ENCODE data around the gene EP400. TPM values are rescaled to one million over a fixed set of nuclear protein-coding genes. Genes with fewer than 3 reads are reported as not detected.
"Not testable (repeated sequence)": the region's sequence is repeated elsewhere in the genome, so short reads cannot be mapped to it uniquely, and the experiment has no call there.

The EP400 gene
- polyA plus RNA-seq, 1 donor from 2014 or later: 11.1 TPM

DNA sequence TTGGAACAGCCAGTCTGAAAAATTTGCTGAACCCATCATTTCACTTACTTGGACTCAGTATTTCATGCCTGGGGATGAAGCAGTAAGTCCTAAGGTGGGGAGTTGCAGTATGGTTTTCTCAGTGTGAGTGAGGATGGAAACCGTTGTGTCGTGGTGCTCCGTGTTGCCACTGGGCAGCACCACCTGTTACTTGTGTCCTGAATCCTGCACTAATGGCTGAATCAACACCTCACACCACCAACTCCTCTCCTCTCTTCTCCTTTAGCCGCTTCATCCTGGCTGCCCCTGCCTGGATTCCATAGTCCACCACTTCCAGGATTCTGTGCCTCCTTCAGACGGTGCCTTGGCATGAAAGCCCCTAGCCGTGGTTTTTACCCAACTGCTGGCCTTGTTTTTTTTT, 3.0 kb upstream of the EP400 start:
- no peaks in the 10 kb centered on the region for H3K36me3 Mint-ChIP-seq
- H3K4me1 Mint-ChIP-seq: peaks cover 5 to 6% (median 5%) of the 10 kb centered on the region in 3 donors
- no peak overlapping the region for H3K4me3 Mint-ChIP-seq
- peak overlapping the region in 1 of 3 donors; percentile 10 for H3K27ac Mint-ChIP-seq
- no peaks in the 10 kb centered on the region for H3K27me3 Mint-ChIP-seq
- H3K9me3 Mint-ChIP-seq: no peaks in the 10 kb centered on the region

- H3K4me3 Mint-ChIP-seq: peak overlapping the region in 1 of 4 donors; percentile 1
- H3K27ac Mint-ChIP-seq: peak overlapping the region in 1 of 3 donors; percentile 47
- no peaks in the 10 kb centered on the region for H3K9me3 Mint-ChIP-seq
- peaks cover 5 to 7% (median 6%) of the 10 kb centered on the region in 3 donors for H3K4me1 Mint-ChIP-seq
- no peaks in the 10 kb centered on the region for H3K36me3 Mint-ChIP-seq
- no peaks in the 10 kb centered on the region for H3K27me3 Mint-ChIP-seq
These were observed 2.2 kb upstream of the EP400 start for GRCh38 chr12:131947482-131948027.

GRCh38 chr12:131948166-131948712, 1.5 kb upstream of the EP400 start:
- Mint-ChIP-seq H3K27ac (peak overlapping the region; percentile 49 to 85 (median 53)), H3K36me3 (no peaks in the 10 kb centered on the region), H3K4me3 (peak overlapping the region in 2 of 4 donors; percentile 2 to 79), H3K27me3 (no peaks in the 10 kb centered on the region), H3K9me3 (no peaks in the 10 kb centered on the region), H3K4me1 (peaks cover 11 to 14% (median 13%) of the 10 kb centered on the region in 3 donors)

DNA sequence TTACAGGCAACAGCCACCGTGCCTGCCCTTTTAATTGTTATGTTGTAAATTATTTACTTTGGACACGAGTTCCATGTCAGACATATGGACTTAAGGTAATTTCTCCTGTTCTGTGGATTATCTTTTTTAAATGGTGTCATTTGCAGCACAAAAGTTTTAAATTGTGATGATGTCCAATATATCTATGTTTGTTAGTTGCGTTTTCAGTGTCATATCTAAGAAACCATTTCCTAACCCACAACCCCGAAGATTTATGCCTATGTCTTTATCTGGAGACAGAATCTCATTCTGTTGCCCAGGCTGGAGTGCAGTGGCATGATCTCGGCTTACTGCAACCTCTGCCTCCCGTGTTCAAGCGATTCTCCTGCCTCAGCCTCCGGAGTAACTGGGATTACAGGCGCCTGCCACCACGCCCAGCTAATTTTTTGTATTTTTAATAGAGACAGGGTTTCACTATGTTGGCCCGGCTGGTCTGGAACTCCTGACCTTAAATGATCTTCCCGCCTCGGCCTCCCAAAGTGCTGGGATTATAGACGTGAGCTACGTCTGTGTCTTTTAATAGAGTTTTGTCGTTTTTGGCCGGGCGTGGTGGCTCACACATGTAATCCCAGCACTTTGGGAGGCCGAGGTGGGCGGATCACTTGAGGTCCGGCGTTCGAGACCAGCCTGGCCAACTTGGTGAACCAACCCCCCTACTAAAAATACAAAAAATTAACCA, 870 bp upstream of the EP400 start:
- H3K27ac Mint-ChIP-seq: peak overlapping the region; percentile 53 to 89 (median 85)
- peak overlapping the region; percentile 78 to 93 (median 81) for H3K4me3 Mint-ChIP-seq
- not testable (repeated sequence) for H3K9me3 Mint-ChIP-seq, H3K27me3 Mint-ChIP-seq, H3K36me3 Mint-ChIP-seq
- peaks cover 14 to 17% (median 15%) of the 10 kb centered on the region in 3 donors for H3K4me1 Mint-ChIP-seq

DNA sequence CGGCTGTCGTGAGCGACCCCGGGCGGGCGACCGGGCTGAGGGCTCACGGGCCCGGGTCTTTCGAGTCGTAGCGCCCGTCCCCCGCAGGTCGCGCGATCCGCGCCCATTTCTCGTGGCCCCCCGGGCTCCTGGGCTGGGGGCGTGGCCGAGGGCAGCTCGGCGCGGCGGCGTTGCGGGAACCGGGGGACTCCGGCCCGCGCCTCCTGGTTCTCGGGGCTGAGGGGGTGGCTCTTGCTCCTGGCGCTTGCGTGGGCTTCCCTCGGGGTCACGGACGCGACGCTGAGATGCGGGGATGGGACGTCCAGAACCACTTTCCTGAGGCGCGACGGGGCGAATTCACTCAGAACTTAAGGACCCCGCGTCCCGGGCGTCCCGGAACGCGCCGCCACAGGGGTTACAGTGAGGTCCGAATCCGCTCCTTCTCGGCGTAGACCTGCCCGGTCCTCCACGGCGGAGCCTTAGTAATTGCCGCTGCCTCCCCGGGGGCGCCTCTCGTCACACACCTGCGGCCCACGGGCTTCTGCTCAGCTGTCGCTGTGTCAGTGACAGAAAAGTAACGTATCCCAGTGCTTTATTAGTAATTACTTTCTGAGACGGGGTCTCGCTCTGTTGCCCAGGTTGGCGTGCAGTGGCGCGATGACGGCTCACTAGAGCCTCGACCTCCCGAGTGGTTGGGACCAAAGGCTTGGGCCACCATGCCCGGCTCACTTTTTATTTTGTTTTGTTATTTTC, 606 bp downstream of the EP400 start:
- peak overlapping the region; percentile 92 to 97 (median 96) for H3K4me3 Mint-ChIP-seq
- H3K27ac Mint-ChIP-seq: peak overlapping the region; percentile 87 to 95 (median 94)
- H3K4me1 Mint-ChIP-seq: peaks cover 14 to 17% (median 16%) of the 10 kb centered on the region in 3 donors
- H3K9me3 Mint-ChIP-seq: no peaks in the 10 kb centered on the region
- no peaks in the 10 kb centered on the region for H3K36me3 Mint-ChIP-seq
- H3K27me3 Mint-ChIP-seq: no peaks in the 10 kb centered on the region

- H3K27ac Mint-ChIP-seq, H3K4me3 Mint-ChIP-seq, H3K9me3 Mint-ChIP-seq, H3K36me3 Mint-ChIP-seq, H3K27me3 Mint-ChIP-seq: not testable (repeated sequence)
- H3K4me1 Mint-ChIP-seq: peaks cover 26 to 35% (median 31%) of the 10 kb centered on the region in 3 donors
These were observed 4.1 kb downstream of the EP400 start for GRCh38 chr12:131953810-131954209.

DNA sequence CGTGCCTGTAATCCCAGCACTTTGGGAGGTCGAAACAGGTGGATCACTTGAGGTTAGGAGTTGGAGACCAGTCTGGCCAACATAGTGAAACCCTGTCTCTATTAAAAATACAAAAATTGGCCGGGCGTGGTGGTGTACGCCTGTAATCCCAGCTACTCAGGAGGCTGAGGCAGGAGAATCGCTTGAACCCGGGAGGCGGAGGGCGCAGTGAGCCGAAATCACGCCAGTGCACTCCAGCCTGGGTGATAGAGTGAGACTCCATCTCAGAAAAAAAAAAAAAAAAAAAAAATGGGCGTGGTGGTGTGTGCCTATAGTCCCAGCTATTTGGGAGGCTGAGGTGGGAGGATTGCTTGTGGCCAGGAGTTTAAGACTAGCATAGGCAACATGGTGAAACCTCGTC, 4.7 kb downstream of the EP400 start:
- not testable (repeated sequence) for H3K36me3 Mint-ChIP-seq, H3K27me3 Mint-ChIP-seq, H3K9me3 Mint-ChIP-seq, H3K4me3 Mint-ChIP-seq, H3K27ac Mint-ChIP-seq
- peaks cover 26 to 35% (median 34%) of the 10 kb centered on the region in 3 donors for H3K4me1 Mint-ChIP-seq

DNA sequence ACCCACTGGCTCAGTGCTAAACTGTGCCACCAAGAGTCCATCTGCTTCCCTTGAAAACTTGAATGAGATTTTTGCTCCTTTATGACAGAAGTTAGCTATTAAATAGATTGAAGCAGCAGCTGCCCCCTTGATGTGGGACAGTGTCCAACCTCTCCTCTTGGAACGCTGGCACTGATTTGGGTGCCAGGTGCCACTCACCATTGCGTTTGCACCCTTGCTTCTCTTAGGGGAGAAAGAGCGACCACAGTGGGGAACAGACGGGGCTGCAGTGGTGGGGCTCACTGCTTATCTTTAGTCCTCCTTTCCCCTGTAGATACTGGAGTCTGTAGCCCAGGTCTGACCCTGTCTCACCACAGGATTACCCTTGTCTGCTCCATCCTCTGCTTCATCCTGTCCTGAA, 9.4 kb downstream of the EP400 start:
- no peaks in the 10 kb centered on the region for H3K36me3 Mint-ChIP-seq
- peak overlapping the region in 2 of 3 donors; percentile 53 to 70 for H3K27ac Mint-ChIP-seq
- no peak overlapping the region for H3K4me3 Mint-ChIP-seq
- peaks cover 26 to 38% (median 37%) of the 10 kb centered on the region in 3 donors for H3K4me1 Mint-ChIP-seq
- no peaks in the 10 kb centered on the region for H3K9me3 Mint-ChIP-seq
- no peaks in the 10 kb centered on the region for H3K27me3 Mint-ChIP-seq

- Mint-ChIP-seq H3K4me1 (peaks cover 31 to 43% (median 37%) of the 10 kb centered on the region in 3 donors), H3K27ac (peak overlapping the region in 2 of 3 donors; percentile 53 to 70), H3K9me3 (no peaks in the 10 kb centered on the region), H3K36me3 (no peaks in the 10 kb centered on the region), H3K4me3 (peak overlapping the region in 1 of 4 donors; percentile 12), H3K27me3 (no peaks in the 10 kb centered on the region)
These were observed 10.2 kb downstream of the EP400 start for GRCh38 chr12:131959641-131960589.

DNA sequence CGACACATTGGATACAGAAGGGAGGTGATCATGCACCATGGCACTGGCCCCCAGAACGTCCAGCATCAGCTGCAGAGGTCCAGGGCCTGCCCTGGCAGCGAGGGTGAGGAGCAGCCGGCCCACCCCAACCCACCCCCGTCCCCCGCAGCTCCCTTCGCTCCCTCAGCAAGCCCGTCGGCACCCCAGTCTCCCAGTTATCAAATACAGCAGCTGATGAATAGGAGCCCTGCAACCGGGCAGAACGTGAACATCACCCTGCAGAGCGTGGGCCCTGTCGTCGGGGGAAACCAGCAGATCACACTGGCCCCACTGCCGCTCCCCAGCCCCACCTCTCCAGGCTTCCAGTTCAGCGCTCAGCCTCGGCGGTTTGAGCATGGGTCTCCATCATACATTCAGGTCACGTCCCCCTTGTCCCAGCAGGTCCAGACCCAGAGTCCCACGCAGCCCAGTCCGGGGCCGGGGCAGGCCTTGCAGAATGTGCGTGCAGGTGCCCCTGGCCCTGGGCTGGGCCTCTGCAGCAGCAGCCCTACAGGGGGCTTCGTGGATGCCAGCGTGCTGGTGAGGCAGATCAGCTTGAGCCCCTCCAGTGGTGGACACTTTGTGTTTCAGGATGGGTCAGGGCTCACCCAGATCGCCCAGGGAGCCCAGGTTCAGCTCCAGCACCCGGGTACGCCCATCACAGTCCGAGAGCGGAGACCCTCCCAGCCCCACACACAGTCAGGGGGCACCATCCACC, 11.0 kb downstream of the EP400 start:
- H3K4me3 Mint-ChIP-seq, H3K27ac Mint-ChIP-seq, H3K27me3 Mint-ChIP-seq, H3K9me3 Mint-ChIP-seq, H3K36me3 Mint-ChIP-seq: not testable (repeated sequence)
- peaks cover 35 to 48% (median 38%) of the 10 kb centered on the region in 3 donors for H3K4me1 Mint-ChIP-seq

DNA sequence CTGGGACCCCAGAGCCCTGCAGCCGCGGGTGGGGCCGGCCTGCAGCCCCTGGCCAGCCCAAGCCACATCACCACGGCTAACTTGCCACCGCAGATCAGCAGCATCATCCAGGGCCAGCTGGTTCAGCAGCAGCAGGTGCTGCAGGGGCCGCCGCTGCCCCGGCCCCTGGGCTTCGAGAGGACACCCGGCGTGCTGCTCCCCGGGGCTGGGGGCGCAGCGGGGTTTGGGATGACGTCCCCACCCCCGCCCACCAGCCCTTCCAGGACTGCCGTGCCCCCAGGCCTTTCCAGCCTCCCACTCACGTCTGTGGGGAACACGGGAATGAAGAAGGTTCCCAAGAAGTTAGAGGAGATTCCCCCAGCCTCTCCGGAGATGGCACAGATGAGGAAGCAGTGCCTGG, 11.6 kb downstream of the EP400 start:
- not testable (repeated sequence) for H3K27ac Mint-ChIP-seq, H3K27me3 Mint-ChIP-seq, H3K4me3 Mint-ChIP-seq, H3K9me3 Mint-ChIP-seq, H3K36me3 Mint-ChIP-seq
- H3K4me1 Mint-ChIP-seq: peaks cover 30 to 42% (median 32%) of the 10 kb centered on the region in 3 donors

GRCh38 chr12:131962069-131962468, 12.3 kb downstream of the EP400 start:
- Mint-ChIP-seq H3K27me3 (no peaks in the 10 kb centered on the region), H3K36me3 (no peaks in the 10 kb centered on the region), H3K27ac (no peak overlapping the region), H3K4me3 (no peak overlapping the region), H3K9me3 (no peaks in the 10 kb centered on the region), H3K4me1 (peaks cover 27 to 39% (median 30%) of the 10 kb centered on the region in 3 donors)

- Mint-ChIP-seq H3K9me3 (no peaks in the 10 kb centered on the region), H3K36me3 (peaks cover 2% of the 10 kb centered on the region), H3K4me1 (peaks cover 25 to 39% (median 27%) of the 10 kb centered on the region in 3 donors), H3K27me3 (no peaks in the 10 kb centered on the region), H3K27ac (peak overlapping the region in 1 of 3 donors; percentile 78), H3K4me3 (no peak overlapping the region)
These were observed 13.6 kb downstream of the EP400 start for GRCh38 chr12:131963381-131963780.

DNA sequence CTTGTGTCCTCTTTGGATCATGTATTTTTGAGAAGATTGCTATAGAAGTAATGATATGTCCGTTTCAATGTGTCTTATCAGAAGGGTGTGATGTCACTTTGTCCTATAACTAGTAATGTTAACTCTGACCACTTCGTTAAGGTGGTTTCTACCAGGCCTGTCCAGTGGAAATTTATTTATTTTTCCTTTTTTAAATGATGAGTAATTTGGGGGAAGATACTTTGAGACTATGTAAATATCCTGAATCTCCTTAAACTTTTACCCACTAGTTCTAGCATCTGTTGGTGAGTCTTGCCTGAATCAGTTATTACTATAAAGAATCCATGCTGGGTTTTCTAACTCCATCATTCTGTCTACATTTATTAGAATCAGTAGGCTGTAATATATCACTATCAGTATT, 15.3 kb downstream of the EP400 start:
- H3K27ac Mint-ChIP-seq: peak overlapping the region in 1 of 3 donors; percentile 36
- H3K4me1 Mint-ChIP-seq: peaks cover 23 to 40% (median 36%) of the 10 kb centered on the region in 3 donors
- no peaks in the 10 kb centered on the region for H3K27me3 Mint-ChIP-seq

More for the DNA sequence above, 15.3 kb downstream of the EP400 start:
- H3K9me3 Mint-ChIP-seq: no peaks in the 10 kb centered on the region
- H3K4me3 Mint-ChIP-seq: no peak overlapping the region
- H3K36me3 Mint-ChIP-seq: peaks cover 2% of the 10 kb centered on the region
